HG03520 (cell line): ENCODE measurements around the gene COX20.
"Not testable (repeated sequence)": the region's sequence is repeated elsewhere in the genome, so short reads cannot be mapped to it uniquely, and the experiment has no call there.

Experiments
- ATAC-seq: cut with Tn5 transposase; IDR thresholded peaks from one replicate; pipeline ENCODE4 v1.9.1; 2021; ENCODE audit warnings: mild to moderate bottlenecking, moderate library complexity; ENCODE audit not compliant: unreplicated experiment

COX20 gene

GRCh38 chr1:244821134-244821533 is 14.3 kb upstream of the COX20 start:
- ATAC-seq: no peak

GRCh38 chr1:244822878-244823277 is 12.6 kb upstream of the COX20 start:
- ATAC-seq: no peak

- ATAC-seq: no peak
Measured at GRCh38 chr1:244826712-244827111, 8.7 kb upstream of the COX20 start.

GRCh38 chr1:244830639-244831038 is 4.8 kb upstream of the COX20 start:
- no peak for ATAC-seq

- ATAC-seq: not testable (repeated sequence)
Measured at GRCh38 chr1:244833260-244833659, 2.2 kb upstream of the COX20 start.

GRCh38 chr1:244833734-244834542 is 1.5 kb upstream of the COX20 start:
- ATAC-seq: no peak

- peak; percentile 59 for ATAC-seq
Measured at GRCh38 chr1:244834543-244835275, 749 bp upstream of the COX20 start.

- ATAC-seq: no peak
Measured at GRCh38 chr1:244836135-244836521, 670 bp downstream of the COX20 start.

- ATAC-seq: no peak
Measured at GRCh38 chr1:244836584-244836983, 1.1 kb downstream of the COX20 start.

- no peak for ATAC-seq
Measured at GRCh38 chr1:244837597-244838258, 2.3 kb downstream of the COX20 start.

- ATAC-seq: no peak
Measured at GRCh38 chr1:244839656-244840055, 4.2 kb downstream of the COX20 start.

- no peak for ATAC-seq
Measured at GRCh38 chr1:244840219-244840794, 4.8 kb downstream of the COX20 start.

- ATAC-seq: no peak
Measured at GRCh38 chr1:244841273-244841927, 5.9 kb downstream of the COX20 start.

GRCh38 chr1:244843148-244843978 is 7.9 kb downstream of the COX20 start:
- no peak for ATAC-seq

- ATAC-seq: no peak
Measured at GRCh38 chr1:244844155-244845121, 9.0 kb downstream of the COX20 start.

- ATAC-seq: no peak
Measured at GRCh38 chr1:244846653-244847052, 11.2 kb downstream of the COX20 start.

- no peak for ATAC-seq
Measured at GRCh38 chr1:244849189-244849866, 13.9 kb downstream of the COX20 start.
